GM21723 (cell line): Measurements from ENCODE around the gene PRIMA1.

Experiments used
- ATAC-seq: cut with Tn5 transposase; IDR thresholded peaks from one replicate; pipeline ENCODE4 v1.9.1; 2021; ENCODE audit warnings: mild to moderate bottlenecking, moderate library complexity; ENCODE audit not compliant: unreplicated experiment

The PRIMA1 gene

GRCh38 chr14:93715279-93715927 lies 72.9 kb downstream of the PRIMA1 start:
- ATAC-seq = no peak

GRCh38 chr14:93714605-93715004 lies 73.7 kb downstream of the PRIMA1 start:
- no peak for ATAC-seq

GRCh38 chr14:93713726-93714405 lies 74.4 kb downstream of the PRIMA1 start:
- no peak for ATAC-seq

- ATAC-seq = no peak
Observed at GRCh38 chr14:93712838-93713724, 75.2 kb downstream of the PRIMA1 start.

GRCh38 chr14:93712079-93712837 lies 76.0 kb downstream of the PRIMA1 start:
- ATAC-seq = no peak

GRCh38 chr14:93709249-93709648 lies 79.0 kb downstream of the PRIMA1 start:
- no peak for ATAC-seq

- no peak for ATAC-seq
Observed at GRCh38 chr14:93708800-93709199, 79.5 kb downstream of the PRIMA1 start.

- no peak for ATAC-seq
Observed at GRCh38 chr14:93708311-93708734, 80.0 kb downstream of the PRIMA1 start.

GRCh38 chr14:93707475-93707874 lies 80.8 kb downstream of the PRIMA1 start:
- no peak for ATAC-seq

GRCh38 chr14:93706360-93706955 lies 81.8 kb downstream of the PRIMA1 start:
- no peak for ATAC-seq

- no peak for ATAC-seq
Observed at GRCh38 chr14:93705513-93706156, 82.7 kb downstream of the PRIMA1 start.

- no peak for ATAC-seq
Observed at GRCh38 chr14:93703941-93704340, 84.3 kb downstream of the PRIMA1 start.

- ATAC-seq = no peak
Observed at GRCh38 chr14:93702946-93703345, 85.3 kb downstream of the PRIMA1 start.

GRCh38 chr14:93701562-93701961 lies 86.7 kb downstream of the PRIMA1 start:
- no peak for ATAC-seq

- ATAC-seq = no peak
Observed at GRCh38 chr14:93700928-93701327, 87.4 kb downstream of the PRIMA1 start.

- no peak for ATAC-seq
Observed at GRCh38 chr14:93693914-93694313, 94.4 kb downstream of the PRIMA1 start.

GRCh38 chr14:93691042-93691780 lies 97.1 kb downstream of the PRIMA1 start:
- ATAC-seq = no peak

GRCh38 chr14:93690146-93690545 lies 98.1 kb downstream of the PRIMA1 start:
- no peak for ATAC-seq

GRCh38 chr14:93688820-93689219 lies 99.5 kb downstream of the PRIMA1 start:
- no peak for ATAC-seq
